ENCODE results near the gene KRTAP17-1.
"Not testable (repeated sequence)": the region's sequence is repeated elsewhere in the genome, so short reads cannot be mapped to it uniquely, and the experiment has no call there.

The KRTAP17-1 gene

GRCh38 chr17:41278176-41278955 is 37.1 kb downstream of the KRTAP17-1 start:
- no peak for TF ChIP-seq CTCF (conservative IDR thresholded peaks at IDR 0.05; ENCODE audit: low read depth, low read length)
- DNase-seq (ENCODE audit: low read depth) = no peak
- H3K4me3 ChIP-seq (ENCODE audit: low read length) = no peak overlapping the region

- DNase-seq (ENCODE audit: low read depth); H3K4me3 ChIP-seq (ENCODE audit: low read length): not testable (repeated sequence)
Measured at GRCh38 chr17:41275648-41276190, 39.8 kb downstream of the KRTAP17-1 start, which contains the start of gene KRTAP9-7. KRTAP9-7 (plus strand) TSS chr17:41275698; CDS start chr17:41275698, 0 bp downstream.

GRCh38 chr17:41271858-41272257 is 43.7 kb downstream of the KRTAP17-1 start:
- no peak for TF ChIP-seq CTCF (conservative IDR thresholded peaks at IDR 0.05; ENCODE audit: low read depth, low read length)
- DNase-seq (ENCODE audit: low read depth) = no peak
- no peak overlapping the region for H3K4me3 ChIP-seq (ENCODE audit: low read length)

GRCh38 chr17:41271323-41271722 is 44.2 kb downstream of the KRTAP17-1 start:
- not testable (repeated sequence) for H3K4me3 ChIP-seq (ENCODE audit: low read length); DNase-seq (ENCODE audit: low read depth)

GRCh38 chr17:41267711-41268110 is 47.8 kb downstream of the KRTAP17-1 start:
- DNase-seq (ENCODE audit: low read depth) = no peak
- no peak for TF ChIP-seq CTCF (conservative IDR thresholded peaks at IDR 0.05; ENCODE audit: low read depth, low read length)

GRCh38 chr17:41265078-41265477 is 50.4 kb downstream of the KRTAP17-1 start, which contains the start of gene KRTAP9-6:
KRTAP9-6 (plus strand) TSS chr17:41265378; CDS start chr17:41265378, 0 bp downstream.
- TF ChIP-seq CTCF (conservative IDR thresholded peaks at IDR 0.05; ENCODE audit: low read depth, low read length) = no peak
- no peak for DNase-seq (ENCODE audit: low read depth)

More at GRCh38 chr17:41267711-41268110, 47.8 kb downstream of the KRTAP17-1 start:
- no peak overlapping the region for H3K4me3 ChIP-seq (ENCODE audit: low read length)

More at GRCh38 chr17:41265078-41265477, 50.4 kb downstream of the KRTAP17-1 start, which contains the start of gene KRTAP9-6:
- no peak within 1 kb of the TSS for H3K4me3 ChIP-seq (ENCODE audit: low read length)
